KMS-11 (cell line): ENCODE results near the gene CDC42BPA.

Experiments
- H2AFZ ChIP-seq: fragments of 200-600 bp; sonication (generic); 2 replicates; pipeline ENCODE4 v1.6.1; 2016; ENCODE audit warnings: antibody characterized with exemption, mixed run types, low read depth
- H3K27ac ChIP-seq: fragments of 200-600 bp; sonication (generic); 2 replicates; pipeline ENCODE4 v1.6.1; 2016; ENCODE audit warnings: mild to moderate bottlenecking, mixed run types
- H3K27me3 ChIP-seq: fragments of 200-600 bp; sonication (generic); 2 replicates; pipeline ENCODE4 v1.6.1; 2017; ENCODE audit warnings: mild to moderate bottlenecking, low read depth, mixed run types, moderate library complexity; ENCODE audit not compliant: insufficient read depth
- H3K36me3 ChIP-seq: fragments of 200-600 bp; sonication (generic); 2 replicates; pipeline ENCODE4 v1.6.1; 2017; ENCODE audit warnings: mild to moderate bottlenecking, mixed run types; ENCODE audit not compliant: insufficient read depth
- H3K4me1 ChIP-seq: fragments of 200-600 bp; sonication (generic); 2 replicates; pipeline ENCODE4 v1.6.1; 2016; ENCODE audit warnings: mild to moderate bottlenecking, low read depth, mixed run types; ENCODE audit not compliant: poor library complexity, severe bottlenecking
- H3K4me2 ChIP-seq: fragments of 200-600 bp; sonication (generic); 2 replicates; pipeline ENCODE4 v1.7.0; 2016; ENCODE audit warnings: mild to moderate bottlenecking, mixed run types
- H3K4me3 ChIP-seq: fragments of 200-600 bp; sonication (generic); IDR thresholded peaks from 2 replicates; pipeline ENCODE4 v1.6.1; 2017; ENCODE audit warnings: low read depth, low read length, mixed read lengths; ENCODE audit not compliant: insufficient read depth
- H3K79me2 ChIP-seq: fragments of 200-600 bp; sonication (generic); 2 replicates; pipeline ENCODE4 v1.6.1; 2016; ENCODE audit warnings: low read depth, mixed run types; ENCODE audit not compliant: insufficient read depth
- H3K9ac ChIP-seq: fragments of 200-600 bp; sonication (generic); 2 replicates; pipeline ENCODE4 v1.6.1; 2016; ENCODE audit warnings: mild to moderate bottlenecking, mixed run types
- H4K20me1 ChIP-seq: fragments of 200-600 bp; sonication (generic); 2 replicates; pipeline ENCODE4 v1.6.1; 2016; ENCODE audit warnings: mild to moderate bottlenecking, mixed run types; ENCODE audit not compliant: insufficient read depth
- TF ChIP-seq, protein P1 (sequence below): fragments of 200-600 bp; sonication (generic); conservative IDR thresholded peaks from 2 replicates; pipeline ENCODE4 v1.6.1; 2017; ENCODE audit warnings: low read depth, mild to moderate bottlenecking, antibody characterized with exemption, low read length, moderate library complexity, mixed read lengths

CDC42BPA gene

GRCh38 chr1:227175611-227176010, 142.7 kb downstream of the CDC42BPA start:
- H3K9ac ChIP-seq = no peak overlapping the region
- no peaks in the 10 kb centered on the region for H3K36me3 ChIP-seq
- H3K27me3 ChIP-seq = no peaks in the 10 kb centered on the region
- no peak overlapping the region for H3K4me2 ChIP-seq
- no peaks in the 10 kb centered on the region for H3K79me2 ChIP-seq
- no peak overlapping the region for H2AFZ ChIP-seq
- H3K4me3 ChIP-seq = no peak overlapping the region
- H3K4me1 ChIP-seq = no peaks in the 10 kb centered on the region
- no peaks in the 10 kb centered on the region for H4K20me1 ChIP-seq
- no peak overlapping the region for H3K27ac ChIP-seq
- TF ChIP-seq, protein P1, sequence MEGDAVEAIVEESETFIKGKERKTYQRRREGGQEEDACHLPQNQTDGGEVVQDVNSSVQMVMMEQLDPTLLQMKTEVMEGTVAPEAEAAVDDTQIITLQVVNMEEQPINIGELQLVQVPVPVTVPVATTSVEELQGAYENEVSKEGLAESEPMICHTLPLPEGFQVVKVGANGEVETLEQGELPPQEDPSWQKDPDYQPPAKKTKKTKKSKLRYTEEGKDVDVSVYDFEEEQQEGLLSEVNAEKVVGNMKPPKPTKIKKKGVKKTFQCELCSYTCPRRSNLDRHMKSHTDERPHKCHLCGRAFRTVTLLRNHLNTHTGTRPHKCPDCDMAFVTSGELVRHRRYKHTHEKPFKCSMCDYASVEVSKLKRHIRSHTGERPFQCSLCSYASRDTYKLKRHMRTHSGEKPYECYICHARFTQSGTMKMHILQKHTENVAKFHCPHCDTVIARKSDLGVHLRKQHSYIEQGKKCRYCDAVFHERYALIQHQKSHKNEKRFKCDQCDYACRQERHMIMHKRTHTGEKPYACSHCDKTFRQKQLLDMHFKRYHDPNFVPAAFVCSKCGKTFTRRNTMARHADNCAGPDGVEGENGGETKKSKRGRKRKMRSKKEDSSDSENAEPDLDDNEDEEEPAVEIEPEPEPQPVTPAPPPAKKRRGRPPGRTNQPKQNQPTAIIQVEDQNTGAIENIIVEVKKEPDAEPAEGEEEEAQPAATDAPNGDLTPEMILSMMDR = no peak

GRCh38 chr1:227174164-227174563, 144.1 kb downstream of the CDC42BPA start:
- Histone ChIP-seq H4K20me1 (no peaks in the 10 kb centered on the region), H3K9ac (no peak overlapping the region), H3K79me2 (no peaks in the 10 kb centered on the region), H3K27ac (no peak overlapping the region), H2AFZ (no peak overlapping the region), H3K4me2 (no peak overlapping the region), H3K4me1 (no peaks in the 10 kb centered on the region), H3K27me3 (no peaks in the 10 kb centered on the region), H3K36me3 (no peaks in the 10 kb centered on the region), H3K4me3 (no peak overlapping the region)
- TF ChIP-seq, protein P1 = no peak

GRCh38 chr1:227170361-227171166, 147.7 kb downstream of the CDC42BPA start:
- Histone ChIP-seq H4K20me1 (no peaks in the 10 kb centered on the region), H3K4me3 (no peak overlapping the region), H3K9ac (no peak overlapping the region), H3K79me2 (no peaks in the 10 kb centered on the region), H2AFZ (no peak overlapping the region), H3K27ac (no peak overlapping the region), H3K4me2 (no peak overlapping the region), H3K4me1 (no peaks in the 10 kb centered on the region), H3K36me3 (no peaks in the 10 kb centered on the region), H3K27me3 (no peaks in the 10 kb centered on the region)
- TF ChIP-seq, protein P1 = no peak

- Histone ChIP-seq H4K20me1 (no peaks in the 10 kb centered on the region), H3K4me1 (no peaks in the 10 kb centered on the region), H3K27ac (no peak overlapping the region), H3K36me3 (no peaks in the 10 kb centered on the region), H3K9ac (no peak overlapping the region), H3K79me2 (no peaks in the 10 kb centered on the region), H2AFZ (no peak overlapping the region), H3K4me2 (no peak overlapping the region), H3K4me3 (no peak overlapping the region), H3K27me3 (no peaks in the 10 kb centered on the region)
- TF ChIP-seq, protein P1 = no peak
Observed at GRCh38 chr1:227169343-227169742, 148.9 kb downstream of the CDC42BPA start.
